ENCODE measurements around the gene PPIE.

DNA sequence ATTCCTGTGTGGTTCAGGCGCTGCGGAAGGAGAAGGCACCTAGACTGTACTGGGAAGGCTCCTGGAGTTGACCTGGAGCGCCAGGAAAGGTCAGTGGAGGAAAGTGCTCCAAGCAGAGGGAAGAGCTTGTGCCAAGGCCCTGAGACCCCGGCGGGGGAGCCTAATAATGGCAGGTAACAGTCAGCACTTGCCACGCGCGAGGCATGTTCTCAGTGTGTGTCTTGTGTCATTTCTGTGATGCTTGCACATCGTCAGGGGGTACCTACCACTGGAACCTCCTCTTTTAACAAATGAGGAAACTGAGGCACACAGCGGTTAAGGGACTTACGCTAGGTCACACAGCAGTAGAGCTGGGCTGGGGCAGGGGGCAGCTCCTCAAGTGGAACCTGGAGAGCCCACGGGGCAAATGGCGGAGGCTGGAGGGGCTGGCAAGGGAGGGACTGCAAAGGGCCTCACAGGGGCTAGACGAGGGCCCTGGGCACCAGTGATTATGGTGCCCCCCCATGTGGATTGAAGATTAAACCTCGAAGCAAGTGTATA is 51.0 kb downstream of the PPIE start:
- TF ChIP-seq EP300 (IDR thresholded peaks at IDR 0.05) (no peak), POLR2AphosphoS5 (IDR thresholded peaks at IDR 0.05) (no peak)

All from gastroesophageal sphincter (tissue), 2 donors.